Stimulated activated CD4-positive, alpha-beta T cell treated with anti-CD3 and anti-CD28 coated beads, Interleukin-1b, Interleukin-23, amount 100 ng/mL, for 24 hours (primary cell): ENCODE measurements around the gene OPA1.

ENCODE experiments used
- DNase-seq, 4 experiments: peaks; one replicate each; pipeline ENCODE4 v3.0.0-alpha.2; 2020; ENCODE audit warnings: low read depth in 4 of 4, low spot score in 1 of 4

The OPA1 gene, protein sequence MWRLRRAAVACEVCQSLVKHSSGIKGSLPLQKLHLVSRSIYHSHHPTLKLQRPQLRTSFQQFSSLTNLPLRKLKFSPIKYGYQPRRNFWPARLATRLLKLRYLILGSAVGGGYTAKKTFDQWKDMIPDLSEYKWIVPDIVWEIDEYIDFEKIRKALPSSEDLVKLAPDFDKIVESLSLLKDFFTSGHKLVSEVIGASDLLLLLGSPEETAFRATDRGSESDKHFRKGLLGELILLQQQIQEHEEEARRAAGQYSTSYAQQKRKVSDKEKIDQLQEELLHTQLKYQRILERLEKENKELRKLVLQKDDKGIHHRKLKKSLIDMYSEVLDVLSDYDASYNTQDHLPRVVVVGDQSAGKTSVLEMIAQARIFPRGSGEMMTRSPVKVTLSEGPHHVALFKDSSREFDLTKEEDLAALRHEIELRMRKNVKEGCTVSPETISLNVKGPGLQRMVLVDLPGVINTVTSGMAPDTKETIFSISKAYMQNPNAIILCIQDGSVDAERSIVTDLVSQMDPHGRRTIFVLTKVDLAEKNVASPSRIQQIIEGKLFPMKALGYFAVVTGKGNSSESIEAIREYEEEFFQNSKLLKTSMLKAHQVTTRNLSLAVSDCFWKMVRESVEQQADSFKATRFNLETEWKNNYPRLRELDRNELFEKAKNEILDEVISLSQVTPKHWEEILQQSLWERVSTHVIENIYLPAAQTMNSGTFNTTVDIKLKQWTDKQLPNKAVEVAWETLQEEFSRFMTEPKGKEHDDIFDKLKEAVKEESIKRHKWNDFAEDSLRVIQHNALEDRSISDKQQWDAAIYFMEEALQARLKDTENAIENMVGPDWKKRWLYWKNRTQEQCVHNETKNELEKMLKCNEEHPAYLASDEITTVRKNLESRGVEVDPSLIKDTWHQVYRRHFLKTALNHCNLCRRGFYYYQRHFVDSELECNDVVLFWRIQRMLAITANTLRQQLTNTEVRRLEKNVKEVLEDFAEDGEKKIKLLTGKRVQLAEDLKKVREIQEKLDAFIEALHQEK

GRCh38 chr3:193592841-193593667 is at the start of gene OPA1:
TSS of gene OPA1 (plus strand) at chr3:193593208. CDS start at chr3:193593378, 170 bp downstream.
- peak; percentile 76 to 92 (median 85) for DNase-seq

DNA sequence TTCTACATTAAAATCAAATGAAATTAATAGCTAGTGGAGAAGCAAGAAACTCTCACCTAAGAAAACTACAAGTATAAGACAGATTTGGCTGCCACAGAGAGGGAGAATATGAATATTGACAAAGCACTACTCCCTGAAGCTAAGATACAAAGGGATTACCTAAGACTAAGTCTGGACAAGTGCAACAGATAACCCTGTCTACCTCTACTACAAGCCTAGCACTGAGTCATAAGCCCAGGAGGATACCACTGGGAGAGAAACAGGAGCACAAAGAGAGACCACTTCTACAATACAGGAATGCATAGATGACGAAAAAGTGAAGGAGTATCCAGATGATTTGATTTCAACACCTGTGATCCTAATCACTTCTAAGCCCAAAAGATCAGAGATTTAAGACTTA is 48.7 kb upstream of the OPA1 start:
- DNase-seq = no peak

DNA sequence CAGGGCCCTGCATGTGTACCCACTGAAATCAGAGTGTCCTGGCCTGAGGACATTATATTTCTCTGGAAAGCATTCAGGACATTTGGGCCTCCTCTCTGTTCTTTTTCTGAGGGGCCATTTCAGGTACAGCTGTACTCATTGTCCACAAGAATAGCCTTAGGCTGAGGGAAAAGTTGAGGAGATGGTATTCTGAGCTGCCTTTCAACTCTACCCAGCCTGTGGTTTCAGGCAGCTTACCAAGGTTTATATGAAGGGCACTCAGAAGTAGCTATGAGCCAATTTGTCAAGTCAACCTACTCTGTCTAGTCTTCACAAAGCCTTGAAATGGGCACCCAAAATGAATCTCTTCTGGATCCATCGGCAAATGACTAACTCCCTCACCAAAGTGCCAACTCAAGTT is 47.7 kb upstream of the OPA1 start:
- no peak for DNase-seq

- DNase-seq = no peak
These were observed 46.9 kb upstream of the OPA1 start for GRCh38 chr3:193546129-193546528.

GRCh38 chr3:193548406-193548805 is 44.6 kb upstream of the OPA1 start:
- DNase-seq = no peak

GRCh38 chr3:193552923-193553322 is 40.1 kb upstream of the OPA1 start:
- no peak for DNase-seq

GRCh38 chr3:193553586-193553985 is 39.4 kb upstream of the OPA1 start:
- no peak for DNase-seq

DNA sequence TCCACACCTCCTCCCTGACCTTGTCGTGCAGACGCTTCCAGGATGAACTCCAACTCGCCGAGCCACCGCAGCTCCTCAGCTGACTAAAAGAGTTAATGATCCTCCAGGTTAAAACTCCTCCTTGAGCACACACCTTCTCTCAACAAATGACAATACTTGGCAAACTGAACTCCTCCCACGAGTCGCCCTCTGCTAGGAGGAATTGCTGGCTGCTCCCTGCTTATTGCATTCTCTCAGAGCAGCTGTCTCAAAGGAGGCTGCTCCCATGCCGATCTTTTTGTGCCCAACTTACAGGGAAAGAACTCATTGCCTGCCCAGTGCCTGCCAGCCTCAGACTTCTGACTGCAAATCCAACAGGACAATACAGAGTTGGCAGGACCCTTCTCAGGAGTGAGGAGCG is 38.2 kb upstream of the OPA1 start, which contains the start of gene ATP13A4:
Gene ATP13A4, minus strand, starts transcription at position 85 of the 400 bp plus-strand sequence. CDS start 96 bp downstream, outside the sequence.
- DNase-seq = no peak

GRCh38 chr3:193556841-193557240 is 36.2 kb upstream of the OPA1 start:
- no peak for DNase-seq

GRCh38 chr3:193559100-193559499 is 33.9 kb upstream of the OPA1 start:
- no peak for DNase-seq

GRCh38 chr3:193560091-193560490 is 32.9 kb upstream of the OPA1 start:
- DNase-seq = no peak

DNA sequence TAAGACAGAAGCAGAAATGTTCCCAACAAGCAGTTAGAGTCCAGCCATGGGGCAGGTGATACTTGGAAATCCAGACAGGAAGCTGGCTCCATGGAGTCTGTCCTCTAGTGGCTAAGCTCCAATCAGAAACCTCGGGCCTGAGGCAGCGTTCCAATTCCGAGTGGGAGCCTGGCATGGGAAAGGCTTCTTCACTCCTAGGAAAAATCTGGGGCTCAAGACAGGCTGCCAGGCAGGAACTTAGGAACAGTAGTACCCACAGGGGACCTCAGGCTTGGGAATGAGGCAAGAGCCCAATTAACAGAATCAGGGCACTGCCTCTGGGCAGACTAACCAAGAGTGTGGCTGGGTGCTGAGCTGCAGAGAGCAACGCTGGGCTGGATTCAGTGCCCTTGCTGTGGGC is 32.1 kb upstream of the OPA1 start:
- no peak for DNase-seq

GRCh38 chr3:193563426-193563825 is 29.6 kb upstream of the OPA1 start:
- no peak for DNase-seq

GRCh38 chr3:193564012-193564411 is 29.0 kb upstream of the OPA1 start:
- no peak for DNase-seq

GRCh38 chr3:193569119-193569518 is 23.9 kb upstream of the OPA1 start:
- DNase-seq = no peak

- DNase-seq = peak in 3 of 4 experiments; percentile 12 to 21 (median 13)
These were observed 20.5 kb upstream of the OPA1 start for GRCh38 chr3:193572426-193572908.

GRCh38 chr3:193573403-193574191 is 19.4 kb upstream of the OPA1 start:
- no peak for DNase-seq

DNA sequence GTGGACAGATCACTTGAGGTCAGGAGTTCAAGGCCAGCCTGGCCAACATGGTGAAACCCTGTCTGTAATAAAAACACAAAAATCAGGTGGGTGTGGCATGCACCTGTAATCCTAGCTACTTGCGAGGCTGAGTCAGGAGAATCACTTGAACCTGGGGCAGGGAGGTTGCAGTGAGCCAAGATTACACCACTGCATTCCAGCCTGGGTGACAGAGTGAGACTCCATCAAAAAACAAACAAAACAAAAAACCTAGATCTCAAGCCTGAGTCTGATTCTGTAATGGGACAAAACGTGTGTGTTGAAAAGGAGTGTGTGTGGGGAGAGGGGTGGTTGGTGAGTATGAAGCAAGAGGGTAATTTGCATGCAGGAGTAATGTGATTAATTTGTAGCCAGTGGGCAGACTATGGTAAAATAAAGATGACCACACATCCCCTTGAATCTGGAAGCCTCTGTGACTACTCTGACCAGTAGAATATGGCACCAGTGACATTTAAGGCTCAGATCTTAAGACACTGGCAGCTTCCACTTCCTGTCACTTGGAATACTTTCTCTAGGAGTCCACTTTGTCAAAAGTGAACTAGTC is 18.4 kb upstream of the OPA1 start:
- no peak for DNase-seq

- DNase-seq = no peak
These were observed 7.5 kb upstream of the OPA1 start for GRCh38 chr3:193585530-193585929.

GRCh38 chr3:193586526-193586925 is 6.5 kb upstream of the OPA1 start:
- DNase-seq = no peak
